Endothelial cell of umbilical vein (primary cell): ENCODE results near the gene SHKBP1. TPM values are rescaled to one million over a fixed set of nuclear protein-coding genes. Genes with fewer than 3 reads are reported as not detected.

ENCODE experiments used
- BruUV-seq: library from RNA; stranded (reverse); fragments of 400-500 nt; replicated peaks from 2 replicates; lab custom pipeline; 2021; lab: Mats Ljungman, UMichigan
- CTCF ChIA-PET: fragments of 300-600, 350-600 bp; sonication (Branson Sonifier 250); formaldehyde crosslinking; loops from one replicate; lab custom pipeline; 2021; ENCODE audit warnings: antibody characterized with exemption, inconsistent platforms; lab: Charles Lee
- POLR2A ChIA-PET: fragments of 300-600, 350-600 bp; sonication (Branson Sonifier 250); formaldehyde crosslinking; loops from one replicate; lab custom pipeline; 2021; ENCODE audit warnings: antibody characterized with exemption, inconsistent platforms; lab: Charles Lee
- DNase-seq: peaks from one replicate; pipeline ENCODE4 v3.0.0-alpha.2; 2011; ENCODE audit warnings: low read depth, low spot score
- FAIRE-seq: peaks from 2 replicates; lab custom pipeline; 2011; peaks lifted over from hg19 to GRCh38; lab: Jason Lieb, UNC
- H2AFZ ChIP-seq: 2 replicates; pipeline ENCODE4 v1.6.0; 2012; ENCODE audit warnings: low read depth, low read length, control low read depth, inconsistent platforms
- H3K27ac ChIP-seq: 2 replicates; pipeline ENCODE4 v1.5.1; 2011; ENCODE audit warnings: low read depth, mild to moderate bottlenecking, control low read depth, low read length, moderate library complexity; ENCODE audit not compliant: insufficient read depth
- H3K27me3 ChIP-seq, 2 experiments: 2 replicates each; pipeline versions ENCODE4 v1.6.0 to v1.6.1; 2011; ENCODE audit warnings: low read length in 2 of 2, mixed read lengths in 1 of 2; ENCODE audit not compliant: control insufficient read depth in 2 of 2, insufficient read depth in 2 of 2
- H3K36me3 ChIP-seq, 2 experiments: 2 replicates in 1 of 2; 3 replicates in 1 of 2; pipeline ENCODE4 v1.5.1; 2011; ENCODE audit warnings: low read length in 2 of 2, mild to moderate bottlenecking in 1 of 2, moderate library complexity in 1 of 2; ENCODE audit not compliant: control insufficient read depth in 2 of 2, insufficient read depth in 2 of 2; ENCODE audit errors: extremely low read depth in 1 of 2
- H3K4me1 ChIP-seq: 3 replicates; pipeline ENCODE4 v1.5.1; 2011; ENCODE audit warnings: mild to moderate bottlenecking, low read length; ENCODE audit not compliant: control insufficient read depth, insufficient read depth; ENCODE audit errors: extremely low read depth
- H3K4me2 ChIP-seq: 2 replicates; pipeline ENCODE4 v1.6.1; 2011; ENCODE audit warnings: low read length, control low read depth, mixed read lengths; ENCODE audit not compliant: insufficient read depth
- H3K4me3 ChIP-seq, 3 experiments: fragments of 200-600 bp in 1 of 3; sonication (generic), shearing (Covaris generic) in 1 of 3; replicated peaks in 1 of 3; 2 replicates each; pipeline ENCODE4 v1.5.1; 2011 to 2016; ENCODE audit warnings: control low read depth in 3 of 3, low read length in 3 of 3, mild to moderate bottlenecking in 2 of 3, inconsistent platforms in 1 of 3, low read depth in 1 of 3, moderate library complexity in 1 of 3; ENCODE audit not compliant: insufficient read depth in 1 of 3
- H3K79me2 ChIP-seq: 2 replicates; pipeline ENCODE4 v1.6.0; 2012; ENCODE audit warnings: low read length, inconsistent platforms; ENCODE audit not compliant: control insufficient read depth, insufficient read depth
- H3K9ac ChIP-seq: replicated peaks from 2 replicates; pipeline ENCODE3; 2011; ENCODE audit warnings: low read length, control low read depth; ENCODE audit not compliant: insufficient read depth; ENCODE audit errors: extremely low read depth
- H3K9me1 ChIP-seq: replicated peaks from 3 replicates; pipeline ENCODE4 v1.6.0; 2011; ENCODE audit warnings: mild to moderate bottlenecking, low read length; ENCODE audit not compliant: control insufficient read depth, insufficient read depth; ENCODE audit errors: extremely low read depth
- H3K9me3 ChIP-seq: replicated peaks from 2 replicates; pipeline ENCODE4 v1.5.1; 2012; ENCODE audit warnings: low read length, inconsistent platforms; ENCODE audit not compliant: control insufficient read depth, insufficient read depth
- H4K20me1 ChIP-seq: replicated peaks from 2 replicates; pipeline ENCODE3; 2011; ENCODE audit warnings: mild to moderate bottlenecking, low read length; ENCODE audit not compliant: control insufficient read depth, insufficient read depth; ENCODE audit errors: extremely low read depth
- EZH2 ChIP-seq: IDR thresholded peaks from 2 replicates; pipeline ENCODE4 v1.6.1; 2012; ENCODE audit warnings: borderline replicate concordance, low read depth, mild to moderate bottlenecking, moderate library complexity, low read length, inconsistent platforms; ENCODE audit not compliant: severe bottlenecking
- FOS ChIP-seq: IDR thresholded peaks from 2 replicates; pipeline ENCODE4 v1.6.1; 2011; ENCODE audit warnings: mild to moderate bottlenecking, low read length, moderate library complexity, borderline replicate concordance; ENCODE audit not compliant: insufficient read depth
- GATA2 ChIP-seq: IDR thresholded peaks from 2 replicates; pipeline ENCODE4 v1.7.0; 2011; ENCODE audit warnings: low read depth, mild to moderate bottlenecking, moderate library complexity, mixed read lengths, low read length; ENCODE audit not compliant: insufficient read length, insufficient read depth
- JUN ChIP-seq: IDR thresholded peaks from 2 replicates; pipeline ENCODE4 v1.6.1; 2011; ENCODE audit warnings: borderline replicate concordance, low read depth; ENCODE audit not compliant: insufficient read length, insufficient read depth
- MYC ChIP-seq: IDR thresholded peaks from one replicate; pipeline ENCODE4 v1.6.1; 2011; ENCODE audit warnings: mild to moderate bottlenecking, low read depth, low read length
- POLR2A ChIP-seq: IDR thresholded peaks from 2 replicates; pipeline ENCODE4 v1.6.1; 2012; ENCODE audit warnings: low read depth, mild to moderate bottlenecking, control low read depth, low read length
- POLR2AphosphoS5 ChIP-seq: IDR thresholded peaks from 2 replicates; pipeline ENCODE4 v1.6.1; 2012; ENCODE audit warnings: low read depth, mild to moderate bottlenecking, control low read depth, low read length, moderate library complexity; ENCODE audit not compliant: insufficient read depth
- dilution Hi-C: fragments of 300-500 bp; cut with MboI; formaldehyde crosslinking; loops from one replicate; pipeline ENCODE4 v1.15.0; 2019; ENCODE audit warnings: low sequenced_read_pairs; ENCODE audit not compliant: extremely low pct_ligation_motif_present
- intact Hi-C: fragments of 100-400 bp; cut with micrococcal nuclease; formaldehyde crosslinking; loops from one replicate; pipeline ENCODE4 v1.10.0; 2022
- polyA plus RNA-seq, 4 experiments: library from polyadenylated mRNA; depleted of rRNA in 3 of 4; stranded (reverse) in 3 of 4; unstranded in 1 of 4; fragments of >200 nt; gene quantifications; 2 replicates each; pipeline versions ENCODE4 v1.2.1 to v1.2.3, GENCODE V29; 2011 to 2012; ENCODE audit warnings: missing spikeins in 1 of 4
- total RNA-seq: library from RNA; stranded (reverse); gene quantifications from 2 replicates; pipeline ENCODE4 v1.2.3, GENCODE V29; 2021
- TF ChIP-seq, protein P1 (sequence below), 2 donors: IDR thresholded peaks; 1 replicate in 1 of 2; 2 replicates in 1 of 2; pipeline ENCODE4 v1.5.1; 2011; ENCODE audit warnings: low read length in 2 of 2, mild to moderate bottlenecking in 2 of 2, moderate library complexity in 2 of 2, control low read depth in 1 of 2, inconsistent platforms in 1 of 2, low read depth in 1 of 2; ENCODE audit not compliant: insufficient read depth in 1 of 2; ENCODE audit errors: extremely low read depth in 1 of 2
- TF ChIP-seq, protein P2 (sequence below): IDR thresholded peaks from 2 replicates; pipeline ENCODE4 v1.6.1; 2011; ENCODE audit not compliant: insufficient read depth, insufficient read length

Gene SHKBP1
- total and polyA plus RNA-seq, 2 donors (not counting 3 experiments of a cell fraction or from before 2014, with no cell fraction given), result 106 to 113 TPM

DNA sequence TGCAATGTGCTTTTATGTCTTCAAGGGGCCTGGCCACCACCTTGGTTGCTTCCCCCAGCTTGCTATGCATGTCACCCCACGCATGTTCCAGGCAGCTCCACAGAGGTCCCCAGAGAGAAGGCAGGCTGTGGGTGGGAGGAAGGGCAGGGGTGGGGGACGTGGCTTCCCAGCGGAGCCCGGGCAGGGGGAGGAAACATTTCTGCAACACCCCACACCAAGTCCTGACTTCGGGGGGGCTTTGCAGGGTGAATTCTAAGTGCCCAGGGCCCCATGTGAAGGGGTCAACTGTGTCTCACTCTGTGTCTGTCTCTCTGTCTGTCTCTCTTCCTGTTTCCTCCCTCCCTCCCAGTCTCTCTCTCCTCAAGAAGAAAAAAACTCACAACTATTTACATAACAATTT lies 64.1 kb downstream of the SHKBP1 start:
- no peaks in the 10 kb centered on the region for H3K36me3 ChIP-seq
- POLR2A ChIA-PET, result no interaction called here
- intact Hi-C loops (no loop called here), dilution Hi-C loops (no loop called here)
- no peaks in the 10 kb centered on the region for H4K20me1 ChIP-seq
- no peaks in the 10 kb centered on the region for H3K27me3 ChIP-seq
- H3K9me3 ChIP-seq, result no peaks in the 10 kb centered on the region
- TF ChIP-seq, protein P1, sequence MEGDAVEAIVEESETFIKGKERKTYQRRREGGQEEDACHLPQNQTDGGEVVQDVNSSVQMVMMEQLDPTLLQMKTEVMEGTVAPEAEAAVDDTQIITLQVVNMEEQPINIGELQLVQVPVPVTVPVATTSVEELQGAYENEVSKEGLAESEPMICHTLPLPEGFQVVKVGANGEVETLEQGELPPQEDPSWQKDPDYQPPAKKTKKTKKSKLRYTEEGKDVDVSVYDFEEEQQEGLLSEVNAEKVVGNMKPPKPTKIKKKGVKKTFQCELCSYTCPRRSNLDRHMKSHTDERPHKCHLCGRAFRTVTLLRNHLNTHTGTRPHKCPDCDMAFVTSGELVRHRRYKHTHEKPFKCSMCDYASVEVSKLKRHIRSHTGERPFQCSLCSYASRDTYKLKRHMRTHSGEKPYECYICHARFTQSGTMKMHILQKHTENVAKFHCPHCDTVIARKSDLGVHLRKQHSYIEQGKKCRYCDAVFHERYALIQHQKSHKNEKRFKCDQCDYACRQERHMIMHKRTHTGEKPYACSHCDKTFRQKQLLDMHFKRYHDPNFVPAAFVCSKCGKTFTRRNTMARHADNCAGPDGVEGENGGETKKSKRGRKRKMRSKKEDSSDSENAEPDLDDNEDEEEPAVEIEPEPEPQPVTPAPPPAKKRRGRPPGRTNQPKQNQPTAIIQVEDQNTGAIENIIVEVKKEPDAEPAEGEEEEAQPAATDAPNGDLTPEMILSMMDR (IDR thresholded peaks at IDR 0.05; ENCODE audit: extremely low read depth in 1 of 2, insufficient read depth in 1 of 2, low read depth in 1 of 2, low read length in 2 of 2), result no peak
- no peak for TF ChIP-seq FOS
- no peak for TF ChIP-seq POLR2AphosphoS5
- no peak for TF ChIP-seq MYC
- TF ChIP-seq POLR2A, result no peak
- no peak for TF ChIP-seq GATA2
- TF ChIP-seq, protein P2, sequence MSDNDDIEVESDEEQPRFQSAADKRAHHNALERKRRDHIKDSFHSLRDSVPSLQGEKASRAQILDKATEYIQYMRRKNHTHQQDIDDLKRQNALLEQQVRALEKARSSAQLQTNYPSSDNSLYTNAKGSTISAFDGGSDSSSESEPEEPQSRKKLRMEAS, result no peak
- no peak for TF ChIP-seq EZH2
- TF ChIP-seq JUN, result no peak
- no TSS peak for BruUV-seq
- H2AFZ ChIP-seq, result peak overlapping the region; percentile 76
- peaks cover 14% of the 10 kb centered on the region for H3K4me1 ChIP-seq
- DNase-seq, result peak; percentile 19
- no peak overlapping the region for H3K9ac ChIP-seq
- H3K27ac ChIP-seq, result peak overlapping the region; percentile 10
- peak; percentile 66 for FAIRE-seq
- H3K79me2 ChIP-seq, result no peaks in the 10 kb centered on the region
- H3K4me2 ChIP-seq, result peak overlapping the region; percentile 9
- H3K4me3 ChIP-seq, result no peak overlapping the region
- no peaks in the 10 kb centered on the region for H3K9me1 ChIP-seq
- CTCF ChIA-PET, result no interaction called here

Other genes starting within 250 kb of the SHKBP1 start
- gene C19orf47, start 228.5 kb upstream of the SHKBP1 start, total RNA-seq, result 16.4 and 17.3 TPM in 2 replicates
- 27.0 and 29.2 TPM in 2 replicates for gene C19orf47, start 228.5 kb upstream of the SHKBP1 start, polyA plus RNA-seq
- gene PLD3, start 228.2 kb upstream of the SHKBP1 start, total RNA-seq, result 166 and 172 TPM in 2 replicates
- 479 and 620 TPM in 2 replicates for gene PLD3, start 228.2 kb upstream of the SHKBP1 start, polyA plus RNA-seq
- not detected in 2 replicates for gene HIPK4, start 186.7 kb upstream of the SHKBP1 start, total RNA-seq
- 0.12 and 0.19 TPM in 2 replicates for gene HIPK4, start 186.7 kb upstream of the SHKBP1 start, polyA plus RNA-seq
- gene PRX, start 163.5 kb upstream of the SHKBP1 start, total RNA-seq, result 1.3 and 1.7 TPM in 2 replicates
- gene PRX, start 163.5 kb upstream of the SHKBP1 start, polyA plus RNA-seq, result 0.43 and 0.80 TPM in 2 replicates
- 8.8 and 10.0 TPM in 2 replicates for gene SERTAD1, start 150.9 kb upstream of the SHKBP1 start, total RNA-seq
- gene SERTAD1, start 150.9 kb upstream of the SHKBP1 start, polyA plus RNA-seq, result 15.3 and 16.9 TPM in 2 replicates
- 29.9 and 32.0 TPM in 2 replicates for gene SERTAD3, start 132.5 kb upstream of the SHKBP1 start, total RNA-seq
- 13.3 and 17.7 TPM in 2 replicates for gene SERTAD3, start 132.5 kb upstream of the SHKBP1 start, polyA plus RNA-seq
- 30.8 and 35.8 TPM in 2 replicates for gene BLVRB, start 111.1 kb upstream of the SHKBP1 start, total RNA-seq
- 113 and 175 TPM in 2 replicates for gene BLVRB, start 111.1 kb upstream of the SHKBP1 start, polyA plus RNA-seq
- not detected in 2 replicates for gene SPTBN4, start 109.9 kb upstream of the SHKBP1 start, total RNA-seq
- 0.03 and 0.33 TPM in 2 replicates for gene SPTBN4, start 109.9 kb upstream of the SHKBP1 start, polyA plus RNA-seq
- gene LTBP4, start 24.5 kb downstream of the SHKBP1 start, total RNA-seq, result 38.0 and 67.4 TPM in 2 replicates
- 25.9 and 31.4 TPM in 2 replicates for gene LTBP4, start 24.5 kb downstream of the SHKBP1 start, polyA plus RNA-seq
- 46.7 and 47.4 TPM in 2 replicates for gene NUMBL, start 113.8 kb downstream of the SHKBP1 start, total RNA-seq
- 21.5 and 31.5 TPM in 2 replicates for gene NUMBL, start 113.8 kb downstream of the SHKBP1 start, polyA plus RNA-seq
- 15.3 and 19.2 TPM in 2 replicates for gene COQ8B, start 140.0 kb downstream of the SHKBP1 start, total RNA-seq
- 16.2 and 21.5 TPM in 2 replicates for gene COQ8B, start 140.0 kb downstream of the SHKBP1 start, polyA plus RNA-seq
- gene ITPKC, start 140.2 kb downstream of the SHKBP1 start, total RNA-seq, result 16.1 and 16.9 TPM in 2 replicates
- gene ITPKC, start 140.2 kb downstream of the SHKBP1 start, polyA plus RNA-seq, result 7.2 and 7.3 TPM in 2 replicates
- gene ACTMAP, start 173.6 kb downstream of the SHKBP1 start, total RNA-seq, result 7.7 and 9.1 TPM in 2 replicates
- gene ACTMAP, start 173.6 kb downstream of the SHKBP1 start, polyA plus RNA-seq, result 5.2 and 5.3 TPM in 2 replicates
- 131 and 139 TPM in 2 replicates for gene SNRPA, start 174.3 kb downstream of the SHKBP1 start, total RNA-seq
- 84.6 and 109 TPM in 2 replicates for gene SNRPA, start 174.3 kb downstream of the SHKBP1 start, polyA plus RNA-seq
- gene MIA, start 198.6 kb downstream of the SHKBP1 start, total RNA-seq, result not detected in 2 replicates
- 0.32 TPM in 1 of 2 replicates, not detected in the other for gene MIA, start 198.6 kb downstream of the SHKBP1 start, polyA plus RNA-seq
- gene RAB4B, start 201.4 kb downstream of the SHKBP1 start, total RNA-seq, result 31.4 and 33.6 TPM in 2 replicates
- 61.0 and 65.8 TPM in 2 replicates for gene RAB4B, start 201.4 kb downstream of the SHKBP1 start, polyA plus RNA-seq
- 147 and 152 TPM in 2 replicates for gene EGLN2, start 222.3 kb downstream of the SHKBP1 start, total RNA-seq
- gene EGLN2, start 222.3 kb downstream of the SHKBP1 start, polyA plus RNA-seq, result 118 and 124 TPM in 2 replicates